Activated T-cell treated with anti-CD3 and anti-CD28 coated beads, Interleukin-2, amount 50 U/mL, for 4 hours (primary cell): Measurements from ENCODE around the gene COL26A1. TPM values are rescaled to one million over a fixed set of nuclear protein-coding genes. Genes with fewer than 3 reads are reported as not detected.
"Not testable (repeated sequence)": the region's sequence is repeated elsewhere in the genome, so short reads cannot be mapped to it uniquely, and the experiment has no call there.

ENCODE experiments used
- ATAC-seq, 2 donors: fragments of 200-7000 bp; cut with Tn5 transposase; one replicate each; pipeline ENCODE4 v1.10.0; 2021
- DNase-seq: peaks from one replicate; pipeline ENCODE4 v3.0.0-alpha.2; 2020
- H3K27me3 Mint-ChIP-seq: one replicate; pipeline ENCODE4 v1.8.0; 2021; ENCODE audit warnings: low read depth, mixed read lengths
- H3K36me3 Mint-ChIP-seq: one replicate; pipeline ENCODE4 v1.8.0; 2022; ENCODE audit warnings: mixed read lengths; ENCODE audit not compliant: insufficient read depth
- H3K4me1 Mint-ChIP-seq: one replicate; pipeline ENCODE4 v1.8.0; 2021; ENCODE audit warnings: low read depth, mixed read lengths
- H3K4me3 Mint-ChIP-seq: one replicate; pipeline ENCODE4 v1.8.0; 2021; ENCODE audit warnings: mild to moderate bottlenecking, moderate library complexity, mixed read lengths
- H3K9me3 Mint-ChIP-seq: one replicate; pipeline ENCODE4 v1.8.0; 2021; ENCODE audit warnings: mixed read lengths
- total RNA-seq, 3 donors: library from RNA; stranded (reverse); gene quantifications; one replicate each; pipeline ENCODE4 v1.2.1, GENCODE V29; 2021

COL26A1 gene
- total RNA-seq, 3 donors from 2014 or later, result 0.05 TPM; not detected in 2

DNA sequence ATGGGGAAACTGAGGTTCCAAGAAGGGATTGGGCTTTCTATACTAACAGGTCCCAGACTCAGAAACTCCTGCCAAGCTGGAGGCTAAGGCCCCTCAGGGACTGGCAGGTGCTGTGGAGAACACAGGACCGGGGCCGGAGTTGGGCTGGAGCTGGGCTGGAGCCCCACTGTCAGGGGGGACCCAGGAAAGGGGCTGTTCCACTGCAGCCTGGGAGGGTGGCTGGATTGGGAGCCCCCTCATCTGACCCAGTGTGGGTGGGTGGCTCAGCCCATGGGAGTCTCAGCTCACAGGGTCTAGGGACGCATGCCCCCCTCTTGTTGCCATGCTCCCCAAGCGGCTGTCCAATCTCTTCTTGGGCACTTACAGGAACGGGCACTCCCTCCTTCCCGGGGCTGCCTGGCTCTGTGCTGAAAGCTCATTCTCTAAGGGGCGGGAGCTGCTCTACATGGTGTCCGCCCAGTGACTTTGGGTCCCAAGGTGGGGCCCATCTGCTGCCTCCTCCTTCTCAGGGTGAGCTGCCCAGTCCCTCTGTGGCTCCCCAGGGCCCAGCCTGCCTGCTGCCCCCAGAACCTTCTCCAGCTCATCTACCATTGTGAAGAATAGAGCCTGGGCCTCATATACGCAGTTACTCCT is 139.9 kb downstream of the COL26A1 start:
- ATAC-seq (no peak), DNase-seq (no peak)
- no peak overlapping the region for H3K4me3 Mint-ChIP-seq

DNA sequence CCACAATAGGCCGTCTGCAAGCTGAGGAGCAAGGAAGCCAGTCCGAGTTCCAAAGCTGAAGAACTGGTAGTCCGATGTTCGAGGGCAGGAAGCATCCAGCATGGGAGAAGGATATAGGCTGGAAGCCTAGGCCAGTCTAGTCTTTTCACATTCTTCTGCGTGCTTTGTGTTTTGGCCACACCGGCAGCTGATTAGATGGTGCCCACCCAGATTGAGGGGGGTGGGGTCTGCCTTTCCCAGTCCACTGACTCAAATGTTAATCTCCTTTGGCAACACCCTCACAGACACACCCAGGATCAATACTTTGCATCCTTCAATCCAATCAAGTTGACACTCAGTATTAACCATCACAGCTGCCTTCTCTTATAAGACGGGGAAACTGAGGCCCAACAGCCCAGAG is 142.8 kb downstream of the COL26A1 start:
- ATAC-seq, DNase-seq, H3K27me3 Mint-ChIP-seq, H3K4me3 Mint-ChIP-seq, H3K4me1 Mint-ChIP-seq, H3K36me3 Mint-ChIP-seq, H3K9me3 Mint-ChIP-seq: not testable (repeated sequence)

More for the DNA sequence above, 139.9 kb downstream of the COL26A1 start:
- Mint-ChIP-seq H3K4me1 (no peaks in the 10 kb centered on the region), H3K27me3 (peaks cover 3% of the 10 kb centered on the region), H3K9me3 (no peaks in the 10 kb centered on the region), H3K36me3 (no peaks in the 10 kb centered on the region)

DNA sequence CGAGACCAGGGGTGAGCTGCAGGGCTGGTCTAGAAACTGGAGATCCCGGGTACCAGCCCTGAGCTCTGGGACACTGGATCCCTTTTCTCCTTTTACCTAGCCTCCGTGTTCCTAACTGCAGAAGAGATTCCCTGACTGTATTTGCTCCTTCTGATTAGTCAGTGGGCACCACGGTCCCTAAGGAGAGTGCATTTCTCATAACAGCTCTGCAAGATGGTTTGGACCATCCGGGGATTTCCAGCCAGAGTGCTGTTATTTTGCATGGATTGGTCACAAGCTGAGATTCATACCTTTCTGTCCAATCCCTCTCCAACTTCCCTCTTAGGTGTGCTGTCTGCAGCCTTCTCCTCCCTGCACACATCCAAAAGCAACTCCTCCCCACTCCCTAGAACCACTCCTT is 143.9 kb downstream of the COL26A1 start:
- ATAC-seq, result no peak
- no peak for DNase-seq
- H3K27me3 Mint-ChIP-seq, result peaks cover 10% of the 10 kb centered on the region
- H3K9me3 Mint-ChIP-seq, result no peaks in the 10 kb centered on the region
- H3K4me3 Mint-ChIP-seq, result no peak overlapping the region
- no peaks in the 10 kb centered on the region for H3K4me1 Mint-ChIP-seq
- no peaks in the 10 kb centered on the region for H3K36me3 Mint-ChIP-seq

DNA sequence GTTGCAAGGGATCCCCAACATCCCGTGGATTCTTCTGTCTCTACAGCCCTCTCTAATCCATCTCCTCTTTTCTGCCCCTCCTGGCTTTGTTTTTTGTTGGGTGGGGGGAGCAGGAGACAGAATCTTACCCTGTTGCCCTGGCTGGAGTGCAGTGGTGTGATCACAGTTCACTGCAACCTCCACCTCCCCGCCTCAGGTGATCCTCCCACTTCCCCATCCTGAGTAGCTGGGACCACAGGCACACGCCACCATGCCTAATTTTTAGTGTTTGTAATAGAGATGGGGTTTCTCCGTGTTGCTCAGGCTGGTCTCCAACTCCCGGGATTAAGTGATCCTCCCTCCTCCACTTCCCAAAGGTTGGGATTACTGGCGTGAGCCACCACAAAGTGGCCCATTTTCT is 144.7 kb downstream of the COL26A1 start:
- no peak for DNase-seq
- Mint-ChIP-seq H3K4me1 (no peaks in the 10 kb centered on the region), H3K27me3 (peaks cover 10% of the 10 kb centered on the region), H3K36me3 (no peaks in the 10 kb centered on the region), H3K9me3 (no peaks in the 10 kb centered on the region), H3K4me3 (no peak overlapping the region)
- peak in 1 of 2 donors; percentile 18 for ATAC-seq

DNA sequence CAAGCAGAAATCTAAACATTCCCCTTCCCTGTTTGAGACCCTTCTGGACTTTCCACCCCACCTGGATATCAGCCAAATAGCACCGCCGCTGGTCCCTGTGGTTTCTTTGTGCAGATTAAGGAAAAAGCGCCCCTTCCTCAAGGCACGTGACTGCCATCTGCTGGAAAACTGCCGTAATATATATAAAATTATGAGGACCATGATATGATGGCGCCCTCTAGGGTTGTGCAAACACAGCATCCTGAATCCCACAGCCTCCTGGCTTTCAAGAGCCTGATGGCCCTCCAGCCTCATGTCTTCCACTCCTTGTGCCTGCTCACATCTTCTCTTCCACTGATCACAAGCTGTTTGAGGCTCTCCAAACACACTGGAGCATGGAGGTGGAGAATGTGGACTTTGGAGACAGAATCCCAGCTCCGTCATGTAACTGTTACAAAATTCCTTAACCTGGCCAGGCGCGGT is 145.1 kb downstream of the COL26A1 start:
- no peak overlapping the region for H3K4me3 Mint-ChIP-seq
- no peaks in the 10 kb centered on the region for H3K36me3 Mint-ChIP-seq
- peaks cover 12% of the 10 kb centered on the region for H3K27me3 Mint-ChIP-seq
- peak in 1 of 2 donors; percentile 48 for ATAC-seq
- no peak for DNase-seq
- H3K4me1 Mint-ChIP-seq, result no peaks in the 10 kb centered on the region
- no peaks in the 10 kb centered on the region for H3K9me3 Mint-ChIP-seq

DNA sequence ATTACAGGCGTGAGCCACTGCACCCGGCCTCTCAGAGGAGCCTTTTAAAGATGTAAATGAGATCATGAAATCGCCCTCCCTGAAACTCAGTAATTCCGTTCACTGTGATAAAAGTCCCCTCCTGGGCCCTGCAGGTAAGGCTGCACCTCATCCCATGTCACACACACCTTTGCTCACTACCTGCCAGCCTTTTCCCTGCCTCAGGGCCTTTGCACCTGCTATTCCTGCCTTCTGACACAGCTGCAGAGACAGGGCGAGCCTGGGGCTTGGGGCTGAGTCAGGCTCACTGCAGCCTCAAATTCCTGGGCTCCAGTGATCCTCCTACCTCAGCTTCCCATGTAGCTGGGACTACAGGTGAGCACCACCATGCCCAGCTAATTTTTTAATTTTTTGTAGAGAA is 147.6 kb downstream of the COL26A1 start:
- Mint-ChIP-seq H3K4me1 (no peaks in the 10 kb centered on the region), H3K27me3 (peaks cover 19% of the 10 kb centered on the region), H3K9me3 (no peaks in the 10 kb centered on the region), H3K4me3 (no peak overlapping the region), H3K36me3 (no peaks in the 10 kb centered on the region)
- no peak for ATAC-seq
- no peak for DNase-seq

DNA sequence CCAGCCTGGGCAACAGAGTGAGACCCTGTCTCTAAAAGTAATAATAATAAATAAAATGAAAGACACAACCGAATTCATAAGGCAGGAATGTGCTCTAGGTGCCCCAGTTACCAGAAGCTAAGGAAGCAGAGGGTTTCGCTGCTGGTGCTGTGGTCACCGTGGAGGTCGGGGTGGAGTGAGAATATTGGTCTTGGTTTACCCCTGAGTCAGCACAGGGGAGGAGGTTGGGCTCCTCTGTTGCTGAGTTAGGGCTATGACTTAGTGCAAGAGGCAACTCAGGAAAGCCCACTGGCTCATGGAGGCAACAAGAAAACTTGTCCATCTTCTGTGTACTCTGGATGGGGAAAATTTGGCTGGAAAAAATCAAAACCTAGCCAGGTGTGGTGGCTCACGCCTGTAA is 149.3 kb downstream of the COL26A1 start:
- peaks cover 19% of the 10 kb centered on the region for H3K27me3 Mint-ChIP-seq
- no peak for DNase-seq
- no peaks in the 10 kb centered on the region for H3K4me1 Mint-ChIP-seq
- H3K36me3 Mint-ChIP-seq, result no peaks in the 10 kb centered on the region
- H3K4me3 Mint-ChIP-seq, result no peak overlapping the region
- ATAC-seq, result no peak
- H3K9me3 Mint-ChIP-seq, result no peaks in the 10 kb centered on the region

DNA sequence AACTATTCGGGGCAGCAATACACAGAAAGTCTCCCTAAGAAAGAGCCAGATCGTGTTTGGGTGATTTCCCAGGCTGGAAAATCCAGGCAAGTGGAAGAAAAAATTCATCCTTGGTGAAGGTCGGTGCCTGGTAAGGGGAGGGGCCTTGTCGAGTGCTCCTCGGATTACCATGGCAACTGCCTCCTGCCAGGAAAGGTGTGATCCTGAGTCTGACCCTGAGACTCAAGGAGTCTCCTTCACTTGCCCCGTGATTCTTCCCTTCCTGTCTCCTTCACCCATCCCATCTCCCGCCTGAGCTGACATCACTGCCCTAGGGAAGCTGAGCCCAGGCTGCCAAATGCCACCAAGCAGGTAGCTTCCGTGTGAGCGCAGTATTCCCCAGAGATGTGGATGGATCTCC is 154.2 kb downstream of the COL26A1 start:
- Mint-ChIP-seq H3K27me3 (peaks cover 9% of the 10 kb centered on the region), H3K36me3 (no peaks in the 10 kb centered on the region), H3K4me1 (no peaks in the 10 kb centered on the region), H3K9me3 (no peaks in the 10 kb centered on the region), H3K4me3 (no peak overlapping the region)
- ATAC-seq, result no peak
- DNase-seq, result no peak

DNA sequence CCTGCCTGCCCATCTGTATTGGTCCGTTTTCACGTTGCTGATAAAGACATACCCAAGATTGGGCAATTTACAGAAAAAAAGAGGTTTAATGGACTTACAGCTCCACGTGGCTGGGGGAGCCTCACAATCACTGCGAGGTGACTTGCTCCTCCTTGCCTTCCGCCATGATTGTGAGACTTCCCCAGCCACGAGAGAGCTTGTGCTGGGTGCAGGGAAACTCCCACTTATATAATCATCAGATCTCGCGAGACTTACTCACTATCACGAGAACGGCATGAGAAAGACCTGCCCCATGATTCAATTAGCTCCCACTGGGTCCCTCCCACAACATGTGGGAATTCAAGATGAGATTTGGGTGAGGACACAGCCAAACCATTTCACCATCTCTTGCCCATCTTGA is 154.6 kb downstream of the COL26A1 start:
- peaks cover 9% of the 10 kb centered on the region for H3K27me3 Mint-ChIP-seq
- H3K9me3 Mint-ChIP-seq, result no peaks in the 10 kb centered on the region
- DNase-seq, result no peak
- no peak for ATAC-seq
- no peak overlapping the region for H3K4me3 Mint-ChIP-seq
- no peaks in the 10 kb centered on the region for H3K4me1 Mint-ChIP-seq
- no peaks in the 10 kb centered on the region for H3K36me3 Mint-ChIP-seq

DNA sequence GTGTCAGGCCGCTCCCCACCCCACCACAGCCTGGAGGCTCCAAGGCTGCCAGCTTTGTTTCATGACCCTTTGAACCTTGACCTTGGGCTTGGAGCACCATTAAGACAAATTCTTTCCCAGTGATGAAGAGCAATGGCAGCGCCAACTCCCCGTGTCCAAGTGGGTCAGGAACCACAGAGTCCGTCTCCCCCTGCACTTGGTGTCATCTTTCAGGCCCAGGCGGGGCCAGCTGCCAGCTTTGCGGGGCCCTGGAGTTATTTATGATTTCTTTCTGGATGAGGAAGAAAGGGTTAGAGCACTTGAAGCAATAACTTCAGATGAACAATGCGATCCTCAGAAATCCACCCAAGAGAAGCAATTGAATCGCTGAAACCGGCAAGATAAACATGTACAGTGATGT is 155.7 kb downstream of the COL26A1 start:
- Mint-ChIP-seq H3K4me1 (no peaks in the 10 kb centered on the region), H3K4me3 (no peak overlapping the region), H3K36me3 (no peaks in the 10 kb centered on the region), H3K9me3 (no peaks in the 10 kb centered on the region), H3K27me3 (peaks cover 7% of the 10 kb centered on the region)
- ATAC-seq (no peak), DNase-seq (no peak)

DNA sequence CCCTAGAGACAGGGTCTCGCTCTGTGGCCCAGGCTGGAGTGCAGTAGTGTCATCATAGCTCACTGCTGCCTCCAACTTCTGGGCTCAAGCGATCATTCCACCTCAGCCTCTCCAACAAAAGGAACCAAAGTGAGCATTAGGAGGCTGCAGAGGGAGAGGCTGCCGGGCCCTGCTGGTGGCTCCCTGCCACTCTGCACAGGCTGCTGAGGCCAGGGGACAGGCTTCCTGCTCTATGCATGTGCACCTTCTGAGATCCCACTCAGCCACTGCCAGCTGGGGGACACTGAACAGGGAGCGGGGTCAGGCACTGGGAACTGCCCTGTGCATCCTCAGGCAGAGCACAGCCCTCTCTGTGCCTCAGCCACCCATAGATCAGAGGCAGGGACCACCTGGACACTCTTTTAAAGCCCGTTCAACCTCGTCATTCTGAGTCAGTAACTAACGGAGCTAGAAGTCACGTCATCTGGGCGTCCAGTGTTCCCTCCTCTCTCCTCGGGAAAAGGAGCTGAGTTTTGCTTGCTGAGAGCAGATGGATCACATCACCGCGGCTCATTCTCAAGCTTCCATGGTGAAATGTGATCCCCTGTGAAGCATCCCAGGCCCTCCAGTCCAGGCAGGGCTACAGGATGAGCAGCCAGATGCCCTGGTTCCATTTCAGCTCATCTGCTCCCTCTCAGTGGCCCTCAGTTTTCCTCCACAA is 156.8 kb downstream of the COL26A1 start:
- Mint-ChIP-seq H3K4me3 (no peak overlapping the region), H3K9me3 (no peaks in the 10 kb centered on the region), H3K27me3 (peaks cover 3% of the 10 kb centered on the region), H3K4me1 (no peaks in the 10 kb centered on the region), H3K36me3 (no peaks in the 10 kb centered on the region)
- ATAC-seq (no peak), DNase-seq (no peak)

DNA sequence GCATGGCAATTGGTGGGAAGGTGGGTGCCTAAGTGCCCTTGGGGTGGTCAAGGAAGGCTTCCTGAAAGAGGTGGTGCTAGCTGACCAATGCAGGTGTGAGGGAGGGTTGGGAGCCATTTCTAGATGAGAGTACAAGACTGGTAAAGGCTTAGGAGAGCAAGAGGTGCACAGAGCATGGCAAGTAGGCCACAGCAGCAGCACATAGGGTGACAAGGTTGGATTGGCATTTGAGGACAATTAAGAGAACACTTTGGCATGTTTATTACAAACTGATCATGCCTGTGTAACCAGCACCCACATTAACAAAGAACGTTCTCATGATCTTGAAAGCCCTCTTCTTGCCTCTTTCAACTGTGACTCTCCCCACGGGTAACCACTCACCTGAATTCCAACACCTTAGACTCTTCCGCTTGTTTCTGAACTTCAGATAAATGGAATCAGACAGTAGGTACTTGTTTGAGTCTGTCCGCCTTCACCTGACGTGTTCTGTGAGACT is 158.8 kb downstream of the COL26A1 start:
- Mint-ChIP-seq H3K4me1 (no peaks in the 10 kb centered on the region), H3K27me3 (peaks cover 1% of the 10 kb centered on the region), H3K4me3 (no peak overlapping the region), H3K36me3 (no peaks in the 10 kb centered on the region), H3K9me3 (no peaks in the 10 kb centered on the region)
- no peak for ATAC-seq
- DNase-seq, result no peak

DNA sequence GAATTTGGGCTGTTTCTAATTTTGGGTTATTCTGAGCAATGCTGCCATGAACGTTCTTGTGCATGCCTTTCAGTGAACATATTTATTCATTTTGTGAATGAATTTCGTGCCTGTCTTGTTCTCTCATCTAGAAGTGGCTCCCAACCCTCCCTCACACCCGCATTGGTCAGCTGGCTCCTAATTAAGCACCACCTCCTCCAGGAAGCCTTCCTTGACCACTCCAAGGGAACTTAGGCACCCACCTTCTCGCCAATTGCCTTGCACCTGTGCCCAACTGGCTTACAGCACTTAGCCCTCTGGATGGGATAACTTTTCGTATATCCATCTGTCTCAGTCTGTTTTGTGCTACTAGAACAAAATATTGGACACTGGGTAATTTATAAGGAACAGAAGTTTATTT is 159.3 kb downstream of the COL26A1 start:
- H3K36me3 Mint-ChIP-seq, result no peaks in the 10 kb centered on the region
- peaks cover 3% of the 10 kb centered on the region for H3K27me3 Mint-ChIP-seq
- no peaks in the 10 kb centered on the region for H3K4me1 Mint-ChIP-seq
- H3K9me3 Mint-ChIP-seq, result no peaks in the 10 kb centered on the region
- ATAC-seq (no peak), DNase-seq (no peak)
- no peak overlapping the region for H3K4me3 Mint-ChIP-seq

DNA sequence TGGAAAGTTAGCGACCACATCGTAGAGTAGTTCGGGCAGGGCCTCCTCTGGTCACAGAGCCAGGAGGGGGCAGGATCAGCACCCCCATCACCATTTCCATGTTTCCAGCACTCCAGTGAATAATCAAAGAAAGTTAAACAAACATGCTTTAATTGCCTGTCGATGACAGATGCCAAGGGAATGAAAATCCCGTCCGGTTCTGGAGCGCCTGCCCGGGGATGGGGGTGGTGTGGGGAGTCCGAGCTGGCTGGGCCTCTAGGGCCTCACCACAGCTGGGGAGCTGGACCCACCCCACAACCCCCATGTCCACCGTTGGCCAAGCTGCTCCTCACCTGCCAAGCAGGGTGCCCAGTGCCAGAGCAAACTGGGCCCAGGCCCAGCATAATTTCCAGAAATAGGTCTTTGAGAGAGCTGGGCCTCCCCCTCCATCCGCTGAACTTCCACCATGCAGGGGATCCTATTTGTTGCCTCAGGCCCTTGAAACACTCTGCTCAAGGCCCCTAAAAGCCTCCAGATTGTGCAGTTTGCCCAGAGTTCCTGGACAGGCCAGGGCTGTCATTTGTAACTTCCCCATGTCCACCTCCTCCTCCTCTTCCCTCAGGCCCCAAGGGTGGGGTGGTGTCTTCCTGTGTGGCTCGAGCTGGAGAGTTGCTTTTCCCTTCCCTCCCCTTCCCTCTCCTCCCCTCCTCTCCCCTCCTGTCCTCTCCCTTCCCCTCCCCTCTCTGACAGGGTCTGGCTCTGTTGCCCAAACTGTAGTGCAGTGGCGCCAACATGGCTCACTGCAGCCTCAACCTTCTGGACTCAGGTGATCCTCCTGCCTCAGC is 165.4 kb downstream of the COL26A1 start:
- no peak for ATAC-seq
- Mint-ChIP-seq H3K9me3 (no peaks in the 10 kb centered on the region), H3K4me3 (no peak overlapping the region), H3K36me3 (no peaks in the 10 kb centered on the region), H3K4me1 (no peaks in the 10 kb centered on the region), H3K27me3 (peaks cover 13% of the 10 kb centered on the region)
- DNase-seq, result no peak
